ENCODE data around the gene ZNF771. TPM values are rescaled to one million over a fixed set of nuclear protein-coding genes. Genes with fewer than 3 reads are reported as not detected.
"Not testable (repeated sequence)": the region's sequence is repeated elsewhere in the genome, so short reads cannot be mapped to it uniquely, and the experiment has no call there.

The ZNF771 gene
- total and polyA plus RNA-seq, 8 donors = 1.2 to 28.7 (median 6.6) TPM

DNA sequence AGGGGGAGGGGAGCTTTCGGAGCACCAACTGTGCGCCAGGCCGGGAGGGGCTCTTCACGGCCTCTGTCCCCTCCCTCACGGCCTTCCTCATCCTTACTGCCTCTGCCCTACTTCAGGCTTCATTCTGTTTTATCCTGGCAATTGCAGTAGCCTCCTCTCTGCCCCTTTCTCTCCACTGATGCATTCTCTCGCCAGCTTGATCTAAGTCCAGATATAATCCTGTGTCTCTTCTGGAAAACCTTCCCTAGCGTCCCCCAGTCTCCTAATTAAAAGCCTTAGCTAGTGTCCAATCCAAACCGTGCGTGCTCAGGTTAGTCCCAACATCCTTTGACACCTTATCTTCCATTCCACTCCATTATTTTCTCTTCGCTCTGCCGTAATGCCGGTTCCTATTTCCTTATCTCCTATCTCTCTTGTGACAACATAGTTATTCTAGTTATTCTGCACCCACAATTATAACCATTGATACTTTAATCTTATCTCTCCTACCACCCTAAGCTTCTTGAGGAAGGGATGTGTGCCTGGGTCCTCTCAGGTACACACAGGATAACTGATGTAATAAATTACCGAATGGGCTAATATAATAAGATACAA lies 11.3 kb upstream of the ZNF771 start:
- Histone ChIP-seq H3K27ac (peak overlapping the region; percentile 71 to 89 (median 83)), H3K4me3 (peak overlapping the region; percentile 81 to 96 (median 89)), H3K36me3 (peaks cover 11 to 21% (median 18%) of the 10 kb centered on the region in 4 donors), H3K4me1 (peaks cover 19 to 65% (median 37%) of the 10 kb centered on the region in 4 donors), H3K27me3 (no peaks in the 10 kb centered on the region), H3K9me3 (no peaks in the 10 kb centered on the region)
- intact Hi-C loops (cut with DNase I; ENCODE audit: low total_unique reads) = no loop called here
- no peak for DNase-seq
- no peak for TF ChIP-seq EP300 (IDR thresholded peaks at IDR 0.05)
- TF ChIP-seq POLR2AphosphoS5 (IDR thresholded peaks at IDR 0.05) = no peak
- TF ChIP-seq, protein P1, sequence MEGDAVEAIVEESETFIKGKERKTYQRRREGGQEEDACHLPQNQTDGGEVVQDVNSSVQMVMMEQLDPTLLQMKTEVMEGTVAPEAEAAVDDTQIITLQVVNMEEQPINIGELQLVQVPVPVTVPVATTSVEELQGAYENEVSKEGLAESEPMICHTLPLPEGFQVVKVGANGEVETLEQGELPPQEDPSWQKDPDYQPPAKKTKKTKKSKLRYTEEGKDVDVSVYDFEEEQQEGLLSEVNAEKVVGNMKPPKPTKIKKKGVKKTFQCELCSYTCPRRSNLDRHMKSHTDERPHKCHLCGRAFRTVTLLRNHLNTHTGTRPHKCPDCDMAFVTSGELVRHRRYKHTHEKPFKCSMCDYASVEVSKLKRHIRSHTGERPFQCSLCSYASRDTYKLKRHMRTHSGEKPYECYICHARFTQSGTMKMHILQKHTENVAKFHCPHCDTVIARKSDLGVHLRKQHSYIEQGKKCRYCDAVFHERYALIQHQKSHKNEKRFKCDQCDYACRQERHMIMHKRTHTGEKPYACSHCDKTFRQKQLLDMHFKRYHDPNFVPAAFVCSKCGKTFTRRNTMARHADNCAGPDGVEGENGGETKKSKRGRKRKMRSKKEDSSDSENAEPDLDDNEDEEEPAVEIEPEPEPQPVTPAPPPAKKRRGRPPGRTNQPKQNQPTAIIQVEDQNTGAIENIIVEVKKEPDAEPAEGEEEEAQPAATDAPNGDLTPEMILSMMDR (IDR thresholded peaks at IDR 0.05) = no peak
- TF ChIP-seq POLR2A (IDR thresholded peaks at IDR 0.05) = no peak
- 6 to 13% (median 9%) methylated on average over 11 to 13 of the region's 13 CpGs for WGBS, 5 donors

DNA sequence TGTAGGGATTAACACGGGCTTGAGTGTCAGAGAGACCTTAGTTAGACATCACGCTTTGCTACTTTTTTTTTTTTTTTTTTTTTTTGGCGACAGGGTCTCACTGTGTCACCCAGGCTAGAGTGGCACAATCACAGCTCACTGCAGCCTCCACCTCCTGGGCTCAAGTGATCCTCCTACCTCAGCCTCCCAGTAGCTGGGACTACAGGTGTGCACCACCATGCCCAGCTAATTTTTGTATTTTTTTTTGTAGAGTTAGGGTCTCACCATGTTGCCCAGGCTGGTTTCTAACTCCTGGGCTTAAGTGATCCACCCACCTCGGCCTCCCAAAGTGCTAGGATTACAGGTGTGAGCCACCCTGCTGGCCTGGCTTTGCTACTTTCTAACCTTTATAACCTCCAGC lies 10.8 kb upstream of the ZNF771 start:
- peak overlapping the region in 1 of 5 donors; percentile 84 for H3K27ac ChIP-seq
- intact Hi-C loops (cut with DNase I; ENCODE audit: low total_unique reads); H3K27me3 ChIP-seq; DNase-seq; H3K9me3 ChIP-seq: not testable (repeated sequence)
- H3K4me3 ChIP-seq = peak overlapping the region in 2 of 4 donors; percentile 92 to 96
- peaks cover 11 to 21% (median 18%) of the 10 kb centered on the region in 4 donors for H3K36me3 ChIP-seq
- WGBS, 5 donors = 51 to 66% (median 60%) methylated on average over 4 of the region's 4 CpGs
- peaks cover 19 to 69% (median 38%) of the 10 kb centered on the region in 4 donors for H3K4me1 ChIP-seq

DNA sequence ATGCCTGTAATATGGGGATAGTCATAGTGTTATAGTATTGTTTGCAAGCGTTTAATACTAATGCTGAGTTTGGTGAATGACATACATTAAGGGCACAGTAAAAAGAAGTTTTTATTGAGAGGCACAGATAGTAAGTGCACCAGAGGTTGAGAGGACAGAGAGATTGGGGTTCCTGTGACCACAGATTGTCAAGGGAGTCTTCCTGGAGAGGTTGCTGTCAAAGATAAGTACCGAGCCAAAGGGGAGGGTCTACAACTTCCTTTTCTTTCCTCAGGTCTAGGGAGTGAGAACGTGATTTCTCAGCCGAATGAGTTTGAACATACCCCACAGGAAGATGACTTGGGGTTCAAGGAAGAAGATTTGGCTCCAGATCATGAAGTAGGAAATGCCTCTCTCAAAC lies 10.3 kb upstream of the ZNF771 start:
- Histone ChIP-seq H3K4me1 (peaks cover 19 to 69% (median 38%) of the 10 kb centered on the region in 4 donors), H3K27me3 (no peaks in the 10 kb centered on the region), H3K9me3 (no peaks in the 10 kb centered on the region), H3K4me3 (no peak overlapping the region), H3K36me3 (peaks cover 11 to 21% (median 18%) of the 10 kb centered on the region in 4 donors), H3K27ac (no peak overlapping the region)
- TF ChIP-seq, protein P1 (IDR thresholded peaks at IDR 0.05) = no peak
- intact Hi-C loops (cut with DNase I; ENCODE audit: low total_unique reads) = no loop called here
- DNase-seq = no peak
- WGBS, 5 donors = 63 to 73% (median 68%) methylated on average over 4 of the region's 4 CpGs

DNA sequence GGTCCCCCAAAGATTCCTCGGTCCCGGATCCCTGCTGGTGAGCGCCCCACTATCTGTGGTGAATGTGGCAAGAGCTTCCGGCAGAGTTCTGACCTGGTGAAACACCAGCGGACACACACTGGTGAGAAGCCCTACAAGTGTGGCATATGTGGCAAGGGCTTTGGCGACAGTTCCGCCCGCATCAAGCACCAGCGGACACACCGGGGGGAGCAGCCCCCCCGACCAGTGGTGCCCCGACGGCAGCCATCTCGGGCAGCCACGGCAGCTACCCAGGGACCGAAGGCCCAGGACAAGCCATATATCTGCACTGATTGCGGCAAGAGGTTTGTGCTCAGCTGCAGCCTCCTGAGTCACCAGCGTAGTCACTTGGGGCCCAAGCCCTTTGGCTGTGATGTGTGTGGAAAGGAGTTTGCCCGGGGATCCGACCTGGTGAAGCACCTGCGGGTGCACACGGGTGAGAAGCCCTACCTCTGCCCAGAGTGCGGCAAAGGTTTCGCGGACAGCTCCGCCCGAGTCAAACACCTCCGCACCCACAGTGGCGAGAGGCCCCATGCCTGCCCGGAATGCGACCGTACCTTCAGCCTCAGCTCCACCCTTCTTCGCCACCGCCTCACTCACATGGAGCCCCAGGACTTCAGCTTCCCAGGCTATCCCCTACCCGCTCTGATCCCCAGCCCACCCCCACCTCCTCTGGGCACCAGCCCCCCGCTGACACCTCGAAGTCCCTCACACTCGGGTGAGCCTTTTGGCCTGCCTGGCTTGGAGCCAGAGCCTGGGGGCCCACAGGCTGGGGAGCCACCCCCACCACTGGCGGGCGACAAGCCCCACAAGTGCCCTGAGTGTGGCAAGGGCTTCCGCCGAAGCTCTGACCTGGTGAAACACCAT lies 9.4 kb upstream of the ZNF771 start:
- TF ChIP-seq, protein P1 (IDR thresholded peaks at IDR 0.05) = no peak
- H3K27me3 ChIP-seq = no peaks in the 10 kb centered on the region
- intact Hi-C loops (cut with DNase I; ENCODE audit: low total_unique reads) = no loop called here
- peaks cover 19 to 69% (median 38%) of the 10 kb centered on the region in 4 donors for H3K4me1 ChIP-seq
- no peak overlapping the region for H3K4me3 ChIP-seq
- peak overlapping the region in 1 of 5 donors; percentile 89 for H3K27ac ChIP-seq
- 85 to 94% (median 89%) methylated on average over 23 to 42 of the region's 42 CpGs for WGBS, 5 donors
- no peaks in the 10 kb centered on the region for H3K9me3 ChIP-seq
- peaks cover 11 to 21% (median 18%) of the 10 kb centered on the region in 4 donors for H3K36me3 ChIP-seq
- DNase-seq = no peak
